T47D (cell line): ENCODE data around the gene CHST15.

Experiments
- DNase-seq, 2 experiments: peaks; one replicate each; pipeline versions ENCODE4 v3.0.0 to v3.0.0-alpha.2; 2011 to 2012; ENCODE audit warnings: low read depth in 1 of 2, low spot score in 1 of 2
- JUND ChIP-seq: IDR thresholded peaks from 2 replicates; pipeline ENCODE4 v1.6.1; 2012; ENCODE audit warnings: low read depth
- in situ Hi-C: cut with HindIII; loops from 2 replicates; pipeline ENCODE4 v1.10.0; 2016; ENCODE audit warnings: low sequenced_read_pairs, low pct_unique_long_range_greater_than_20kb

CHST15 gene

GRCh38 chr10:124128811-124129145 is 35.4 kb upstream of the CHST15 start:
- no peak for TF ChIP-seq JUND
- in situ Hi-C loops = no loop called here

DNA sequence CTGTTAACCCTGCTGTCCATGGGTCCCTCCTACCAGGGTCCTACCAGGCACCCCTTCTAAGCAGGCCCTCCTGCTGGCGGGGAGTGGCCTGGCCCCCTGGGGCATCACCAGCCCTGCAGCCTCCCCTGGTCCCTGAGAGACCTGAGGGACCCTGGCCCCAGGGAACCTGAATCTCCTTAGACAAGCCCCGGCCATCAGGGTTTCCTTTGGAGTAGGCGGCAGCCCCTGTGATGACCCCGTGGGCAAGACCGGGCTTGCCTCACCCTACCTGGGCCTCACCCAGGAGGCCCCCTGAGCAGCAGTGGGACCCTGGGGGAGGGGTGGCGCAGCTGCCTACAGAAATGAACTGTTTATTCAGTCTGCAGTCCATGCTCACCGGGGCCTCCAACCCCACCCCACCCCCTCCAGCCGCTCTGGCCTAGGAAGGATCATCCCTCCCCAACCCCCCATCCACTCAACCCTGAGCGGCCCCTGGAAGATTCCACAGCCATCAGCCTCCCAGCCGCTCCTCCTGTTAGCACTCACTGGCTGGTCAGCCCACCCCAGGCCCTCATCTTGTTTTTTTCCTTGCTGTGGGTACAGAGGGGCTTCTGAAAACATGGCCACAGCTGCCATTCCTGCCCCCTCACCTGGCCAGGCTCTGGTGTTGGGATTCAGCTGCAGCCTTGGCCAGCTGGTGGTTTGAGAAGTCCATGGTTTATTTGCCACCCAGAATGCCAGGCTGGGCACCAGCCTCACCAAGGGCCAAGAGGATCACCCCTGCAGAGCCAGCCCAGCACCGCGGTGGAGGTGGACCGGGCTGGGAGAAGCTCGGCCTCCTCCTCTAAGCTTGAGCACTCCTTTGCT is 34.8 kb upstream of the CHST15 start:
- no peak for TF ChIP-seq JUND
- in situ Hi-C loops = no loop called here
- no peak for DNase-seq

More at GRCh38 chr10:124128811-124129145, 35.4 kb upstream of the CHST15 start:
- no peak for DNase-seq

- in situ Hi-C loops = no loop called here
- no peak for TF ChIP-seq JUND
- DNase-seq = no peak
These were observed 34.2 kb upstream of the CHST15 start for GRCh38 chr10:124127563-124127962.

- in situ Hi-C loops = no loop called here
- DNase-seq = no peak
- TF ChIP-seq JUND = no peak
These were observed 33.6 kb upstream of the CHST15 start for GRCh38 chr10:124126983-124127385.

DNA sequence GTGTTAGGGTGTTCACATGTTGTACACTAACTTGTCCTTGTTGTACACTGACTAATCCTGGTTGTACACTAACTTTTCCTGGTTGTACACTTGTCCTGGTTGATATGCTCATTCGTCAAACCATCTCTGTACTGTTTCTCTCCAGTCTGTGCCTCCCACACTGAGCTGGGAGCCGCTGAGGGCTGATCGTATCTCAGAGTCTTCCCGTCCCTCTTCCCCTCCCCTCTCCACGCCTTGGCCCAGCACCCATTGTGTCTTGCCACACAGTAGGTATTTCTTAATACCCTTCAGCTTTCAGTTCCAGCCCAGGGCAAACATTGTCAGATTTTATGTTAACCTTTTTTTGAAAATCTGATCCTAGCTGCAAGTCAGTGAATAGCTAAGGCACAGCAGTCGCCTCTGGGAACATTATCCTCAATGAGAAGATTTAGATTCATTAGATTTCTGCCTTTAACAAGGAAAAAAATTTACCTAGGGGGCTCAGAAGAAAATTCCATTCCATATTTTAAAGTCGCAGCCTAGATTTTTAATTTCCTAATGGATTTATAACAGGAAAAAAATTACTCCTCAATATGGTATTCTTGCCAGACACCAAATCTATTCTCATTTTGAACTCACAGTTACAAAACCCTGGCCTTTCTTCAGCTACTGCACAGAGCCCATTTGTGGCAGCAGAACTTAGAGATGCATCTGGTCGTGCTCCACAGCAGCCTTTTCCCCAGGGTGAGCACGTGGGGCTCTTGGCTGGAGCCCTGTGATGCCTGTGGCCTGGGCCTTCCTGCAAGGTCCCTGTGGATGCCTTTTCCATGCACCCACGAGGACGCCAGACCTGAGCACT is 33.0 kb upstream of the CHST15 start:
- DNase-seq = no peak
- in situ Hi-C loops = no loop called here
- no peak for TF ChIP-seq JUND

DNA sequence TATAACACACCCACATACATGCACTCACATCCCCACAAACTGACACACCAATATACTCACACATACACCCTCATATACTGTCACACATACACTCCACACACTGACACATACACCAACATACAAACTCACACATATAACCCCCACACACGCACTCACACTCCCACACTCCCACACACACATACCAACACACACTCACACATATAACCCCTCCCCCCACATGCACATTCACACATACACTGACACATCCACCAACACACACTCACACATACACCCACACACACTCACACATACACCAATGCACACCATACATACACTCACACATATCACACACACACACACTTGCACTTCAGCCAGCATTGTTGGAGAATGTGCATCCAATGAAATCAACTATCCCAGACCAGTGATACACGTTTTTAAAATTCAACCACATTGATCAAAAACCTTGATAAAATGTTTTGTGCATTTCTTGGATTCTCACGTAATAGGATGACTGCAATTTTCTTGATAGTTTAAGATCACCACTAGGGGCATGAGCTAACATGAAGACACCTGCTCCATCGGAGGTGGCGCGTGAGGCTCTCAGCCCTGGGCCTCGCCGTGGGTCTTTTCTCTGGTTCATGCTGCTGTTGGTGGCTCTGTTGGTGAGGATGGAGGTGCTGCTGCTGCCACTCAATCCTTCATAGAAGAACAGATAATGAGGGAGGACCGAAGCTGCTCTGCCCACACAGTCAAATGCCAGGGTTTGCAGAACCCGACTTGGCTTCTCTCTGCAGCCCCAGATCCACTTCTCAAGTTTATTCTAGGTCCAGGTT is 32.1 kb upstream of the CHST15 start:
- in situ Hi-C loops = no loop called here
- peak; percentile 45 to 64 for DNase-seq
- TF ChIP-seq JUND = no peak

DNA sequence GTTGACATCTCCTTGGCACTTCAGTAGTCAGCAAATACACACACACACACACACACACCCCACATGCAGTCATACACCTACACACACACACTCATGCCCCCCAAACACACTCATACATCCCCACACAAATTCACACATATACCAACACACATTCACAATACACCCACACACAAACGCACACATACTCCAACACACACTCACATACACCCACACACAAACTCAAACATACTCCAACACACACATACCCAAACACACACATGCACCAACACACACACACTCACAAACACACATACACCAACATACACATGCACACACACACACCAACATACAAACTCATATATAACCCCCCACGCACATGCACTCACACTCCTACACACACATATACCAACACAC is 31.4 kb upstream of the CHST15 start:
- in situ Hi-C loops = no loop called here
- DNase-seq = no peak
- no peak for TF ChIP-seq JUND

GRCh38 chr10:124124123-124124768 is 30.8 kb upstream of the CHST15 start:
- DNase-seq = no peak
- in situ Hi-C loops = no loop called here
- no peak for TF ChIP-seq JUND

- DNase-seq = no peak
- TF ChIP-seq JUND = no peak
- in situ Hi-C loops = no loop called here
These were observed 29.8 kb upstream of the CHST15 start for GRCh38 chr10:124123156-124123555.

- no peak for TF ChIP-seq JUND
- DNase-seq = no peak
- in situ Hi-C loops = no loop called here
These were observed 28.8 kb upstream of the CHST15 start for GRCh38 chr10:124122211-124122610.

DNA sequence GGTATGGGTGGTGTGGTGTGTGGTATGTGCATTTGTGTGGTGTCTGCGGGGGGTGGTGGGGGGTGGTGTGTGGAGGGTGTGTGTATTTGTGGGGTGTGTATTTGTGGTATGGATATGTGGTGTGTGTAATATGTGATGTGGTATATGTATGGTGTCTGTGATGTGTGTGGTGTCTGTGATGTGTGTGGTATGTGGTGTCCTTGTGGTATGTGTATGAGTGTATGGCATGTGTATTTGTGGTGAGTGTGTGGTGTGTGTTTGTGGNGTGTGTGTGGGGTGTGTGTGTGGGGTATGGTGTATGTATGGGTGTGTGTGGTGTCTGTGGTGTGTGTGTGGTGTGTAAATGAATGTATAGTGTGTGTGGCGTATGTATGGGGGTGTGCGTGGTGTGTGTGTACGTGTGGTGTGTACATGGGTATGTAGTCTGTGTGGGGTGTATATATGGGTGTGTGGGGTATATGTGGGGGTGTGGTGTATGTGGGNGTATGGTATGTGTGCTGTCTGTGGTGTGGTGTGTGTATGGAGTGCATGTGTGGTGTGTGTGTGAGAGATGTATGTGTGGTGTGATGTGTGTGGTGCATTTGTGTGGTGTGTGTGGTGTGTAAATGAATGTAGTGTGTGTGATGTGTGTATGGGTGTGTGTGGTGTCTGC is 27.1 kb upstream of the CHST15 start:
- in situ Hi-C loops = no loop called here
- TF ChIP-seq JUND = no peak
- no peak for DNase-seq

DNA sequence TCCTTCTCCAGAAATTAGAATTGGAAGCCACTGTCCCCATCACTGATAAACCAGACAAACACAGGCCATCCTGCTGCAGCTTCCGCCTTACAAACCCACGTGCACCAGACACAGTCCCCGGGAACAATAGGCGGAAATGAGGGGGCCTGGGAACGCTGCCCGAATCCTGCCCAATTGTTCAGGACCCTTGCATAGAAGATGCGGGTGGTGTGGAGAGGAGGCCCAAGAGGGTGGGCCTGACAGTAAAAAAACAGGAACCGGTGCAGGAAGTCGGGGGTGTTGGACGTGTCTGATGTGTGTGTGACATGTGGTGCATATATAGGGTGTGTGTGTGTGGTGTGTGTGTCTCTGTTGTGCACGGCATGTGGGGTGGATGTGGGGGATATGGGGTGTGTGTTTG is 26.5 kb upstream of the CHST15 start:
- in situ Hi-C loops = no loop called here
- no peak for TF ChIP-seq JUND
- no peak for DNase-seq
